Measurements from ENCODE around the gene INTS13. TPM values are rescaled to one million over a fixed set of nuclear protein-coding genes. Genes with fewer than 3 reads are reported as not detected.
A peak's percentile ranks its signal among the peaks of the same experiment; 100 is the strongest.

INTS13 gene
- total and polyA plus RNA-seq, 2 of the 13 experiments (the other 11 are each of a cell fraction or from before 2014, with no cell fraction given): 16.3 to 43.7 TPM

GRCh38 chr12:26939953-26940352, 2.2 kb upstream of the INTS13 start (continued):
- no peak for TF ChIP-seq RNF2 (conservative IDR thresholded peaks at IDR 0.05; ENCODE audit: low read depth)
- no peak for TF ChIP-seq FOXM1 (CRISPR knock-in tag; IDR thresholded peaks at IDR 0.05)
- TF ChIP-seq PHF5A (CRISPR knock-in tag; IDR thresholded peaks at IDR 0.05; ENCODE audit: low read depth, unreplicated experiment): no peak

GRCh38 chr12:26939192-26939832, 1.5 kb upstream of the INTS13 start:
- in situ Hi-C loops (cut with HindIII; ENCODE audit: extremely low pct_ligation_motif_present, low pct_unique_long_range_greater_than_20kb): loop anchor here (5.0 kb wide), 1 partner anchor 73 kb away; the partner anchor contains the start of gene TM7SF3
- no peak overlapping the region for H2AFZ ChIP-seq (ENCODE audit: low read length)

More at GRCh38 chr12:26939192-26939832, 1.5 kb upstream of the INTS13 start:
- FAIRE-seq (no peak), DNase-seq (ENCODE audit: low spot score) (no peak), ATAC-seq (no peak)
- Histone ChIP-seq H3K4me3 (replicated peaks in 1 of 3; ENCODE audit: insufficient read depth in 1 of 3, low read depth in 2 of 3, low read length in 3 of 3) (peak overlapping the region; percentile 88 to 99 (median 91)), H3K27me3 (ENCODE audit: control insufficient read depth in 1 of 2, insufficient read depth in 2 of 2, low read length in 2 of 2) (no peaks in the 10 kb centered on the region; a peak in 1 of 5 replicates), H3K4me1 (ENCODE audit: insufficient read depth, low read length) (peaks cover 43% of the 10 kb centered on the region), H3K4me2 (ENCODE audit: low read depth, low read length) (peak overlapping the region; percentile 89), H3K9ac (ENCODE audit: insufficient read depth, low read depth, low read length) (peak overlapping the region; percentile 94), H3K79me2 (ENCODE audit: insufficient read depth, low read length) (peaks cover 86% of the 10 kb centered on the region), H3K9me3 (ENCODE audit: low read length) (no peaks in the 10 kb centered on the region), H3K36me3 (replicated peaks in 1 of 2; ENCODE audit: control insufficient read depth in 1 of 2, insufficient read depth in 2 of 2, low read length in 2 of 2) (no peaks in the 10 kb centered on the region), H4K20me1 (ENCODE audit: insufficient read depth, low read length) (peaks cover 10% of the 10 kb centered on the region), H3K27ac (ENCODE audit: extremely low read length, insufficient read depth, low read length) (peak overlapping the region; percentile 92)
- intact Hi-C loops (cut with micrococcal nuclease; ENCODE audit: unreplicated experiment): loop anchor here (5.0 kb wide), 1 partner anchor 52 kb away; no protein-coding TSS in a partner anchor
- ChIA-PET CTCF (ENCODE audit: low intra/inter-chr PET ratio, low total read pairs) (no interaction called here), POLR2A (no interaction called here)
- 2% methylated on average over 9 of the region's 9 CpGs for WGBS (ENCODE audit: low lambda C conversion rate)
- TF ChIP-seq TGIF2 (CRISPR knock-in tag; IDR thresholded peaks at IDR 0.05) (peak; percentile 63; the same call in 1 of the 2 replicates), SAP130 (CRISPR knock-in tag; IDR thresholded peaks at IDR 0.05; ENCODE audit: low read depth) (peak; percentile 74), NAIF1 (CRISPR knock-in tag; IDR thresholded peaks at IDR 0.05; ENCODE audit: borderline replicate concordance) (no peak), HDAC1 (CRISPR knock-in tag; IDR thresholded peaks at IDR 0.05) (peak; percentile 25; the same call in 1 of the 2 replicates), MAFK (conservative IDR thresholded peaks at IDR 0.05 in 1 of 2, IDR thresholded peaks at IDR 0.05 in 1 of 2; ENCODE audit: low read length in 2 of 2) (peak; percentile 5 to 47; a peak in 2 of 4 replicates), SIN3A (IDR thresholded peaks at IDR 0.05; ENCODE audit: borderline replicate concordance, low read depth, low read length) (0 out of 2 replicates have a peak, but pooled peaks have one; percentile 16)
- BruUV-seq (replicated peaks): TSS peak; percentile 58

Data from HepG2 (cell line).